HT-29 (cell line): Measurements from ENCODE around the gene EIF4H. TPM values are rescaled to one million over a fixed set of nuclear protein-coding genes. Genes with fewer than 3 reads are reported as not detected.
"Not testable (repeated sequence)": the region's sequence is repeated elsewhere in the genome, so short reads cannot be mapped to it uniquely, and the experiment has no call there.

Experiments
- DNase-seq: peaks from one replicate; pipeline ENCODE4 v3.0.0-alpha.2; 2015; ENCODE audit warnings: low spot score
- small RNA-seq: library from RNA; depleted of rRNA; stranded (forward); fragments of <200 nt; gene quantifications from one replicate; pipeline ENCODE3, GENCODE V24; 2014
- total RNA-seq: library from RNA; depleted of rRNA; stranded (reverse); fragments of >200 nt; shearing (Covaris generic); gene quantifications from 2 replicates; pipeline ENCODE4 v1.2.3, GENCODE V29; 2014; rRNA removed

The EIF4H gene
- total RNA-seq, 1 experiment from 2014 or later: 295 TPM

DNA sequence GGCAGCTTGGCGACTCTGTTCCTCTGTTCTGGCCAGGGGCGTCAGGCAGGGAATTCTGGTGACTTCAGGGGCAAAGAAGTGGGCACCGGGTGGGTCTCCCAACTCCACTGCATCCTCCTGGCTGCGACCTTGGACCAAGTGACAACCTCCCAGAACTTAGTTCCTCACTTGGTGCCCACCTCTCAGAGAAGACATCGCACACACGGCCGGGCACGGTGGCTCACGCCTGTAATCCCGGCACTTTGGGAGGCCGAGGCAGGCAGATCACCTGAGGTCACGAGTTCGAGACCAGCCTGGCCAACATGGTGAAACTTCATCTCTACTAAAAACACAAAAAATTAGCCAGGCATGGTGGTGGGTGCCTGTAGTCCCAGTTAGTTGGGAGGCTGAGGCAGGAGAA, 50.8 kb downstream of the EIF4H start:
- DNase-seq: not testable (repeated sequence)

DNA sequence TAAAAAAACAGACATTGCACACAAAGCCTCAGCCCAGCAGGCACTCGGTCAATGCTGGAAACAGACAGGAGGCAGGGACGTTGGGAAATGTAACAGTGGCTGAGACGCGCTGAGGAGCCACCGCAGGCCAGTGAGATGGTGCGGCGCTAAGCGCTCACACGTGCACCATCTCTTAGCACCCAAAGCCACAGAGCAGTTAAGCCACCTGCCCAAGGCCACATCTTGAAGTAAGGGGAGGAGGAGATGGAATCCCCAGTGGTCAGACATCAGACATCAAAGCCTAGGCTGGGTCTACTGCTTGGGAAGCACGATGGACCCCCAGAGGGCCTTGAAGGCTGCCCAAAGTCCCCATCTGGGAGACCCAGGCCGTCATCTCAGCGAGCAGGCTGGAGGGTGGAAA, 51.2 kb downstream of the EIF4H start:
- no peak for DNase-seq

DNA sequence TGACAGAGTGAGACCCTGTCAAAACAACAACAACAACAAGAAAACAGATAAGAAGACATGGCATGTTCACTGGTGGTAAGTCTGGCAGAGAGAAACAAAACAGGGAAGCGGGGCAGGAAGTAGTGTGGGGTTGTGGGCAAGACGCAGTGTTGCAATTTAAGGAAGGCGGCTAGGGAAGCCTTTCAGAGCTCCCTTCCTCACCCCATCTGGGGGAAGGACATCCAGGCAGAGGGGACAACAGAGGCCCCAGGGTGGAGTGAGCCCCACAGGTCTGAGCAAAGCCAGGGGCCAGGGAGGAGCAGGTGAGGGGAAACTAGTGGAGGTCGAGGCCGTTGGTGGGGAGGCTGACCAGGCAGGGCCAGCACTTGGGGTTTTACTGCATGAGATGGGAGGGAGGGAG, 52.5 kb downstream of the EIF4H start:
- no peak for DNase-seq

DNA sequence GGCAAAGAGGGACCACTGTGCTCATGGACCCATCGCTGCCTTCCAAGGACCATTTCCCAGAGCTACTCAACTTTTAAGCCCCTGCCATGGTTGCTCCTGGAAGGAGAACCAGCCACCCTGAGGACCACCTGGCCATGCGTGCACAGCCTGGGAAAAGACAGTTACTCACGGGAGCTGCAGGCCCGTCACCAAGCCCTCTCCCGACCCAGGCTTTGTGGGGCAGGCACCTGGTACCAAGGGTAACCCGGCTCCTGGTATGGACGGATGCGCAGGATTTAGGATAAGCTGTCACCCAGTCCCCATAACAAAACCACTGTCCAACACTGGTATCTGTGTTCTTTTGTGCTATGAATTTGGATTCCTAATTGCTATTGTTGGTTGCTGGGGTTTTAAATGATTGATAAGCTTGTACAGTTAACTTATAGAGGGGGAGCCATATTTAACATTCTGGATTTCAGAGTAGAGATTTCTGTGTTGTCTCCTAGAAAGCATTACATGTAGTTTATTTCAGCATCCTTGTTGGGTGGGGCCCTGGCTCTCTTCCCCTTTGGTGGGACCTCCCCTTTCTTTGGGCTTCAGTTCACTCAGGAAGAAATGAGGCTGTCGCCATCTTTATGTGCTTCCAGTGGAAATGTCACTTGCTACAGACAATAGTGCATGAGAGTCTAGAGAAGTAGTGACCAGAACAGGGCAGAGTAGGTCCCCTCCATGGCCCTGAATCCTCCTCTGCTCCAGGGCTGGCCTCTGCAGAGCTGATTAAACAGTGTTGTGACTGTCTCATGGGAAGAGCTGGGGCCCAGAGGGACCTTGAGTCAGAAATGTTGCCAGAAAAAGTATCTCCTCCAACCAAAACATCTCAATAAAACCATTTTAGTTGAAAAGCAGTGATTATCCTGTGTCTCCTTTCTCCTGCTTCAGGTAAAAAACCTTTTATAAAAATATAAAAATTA, 55.1 kb downstream of the EIF4H start:
- DNase-seq: no peak

DNA sequence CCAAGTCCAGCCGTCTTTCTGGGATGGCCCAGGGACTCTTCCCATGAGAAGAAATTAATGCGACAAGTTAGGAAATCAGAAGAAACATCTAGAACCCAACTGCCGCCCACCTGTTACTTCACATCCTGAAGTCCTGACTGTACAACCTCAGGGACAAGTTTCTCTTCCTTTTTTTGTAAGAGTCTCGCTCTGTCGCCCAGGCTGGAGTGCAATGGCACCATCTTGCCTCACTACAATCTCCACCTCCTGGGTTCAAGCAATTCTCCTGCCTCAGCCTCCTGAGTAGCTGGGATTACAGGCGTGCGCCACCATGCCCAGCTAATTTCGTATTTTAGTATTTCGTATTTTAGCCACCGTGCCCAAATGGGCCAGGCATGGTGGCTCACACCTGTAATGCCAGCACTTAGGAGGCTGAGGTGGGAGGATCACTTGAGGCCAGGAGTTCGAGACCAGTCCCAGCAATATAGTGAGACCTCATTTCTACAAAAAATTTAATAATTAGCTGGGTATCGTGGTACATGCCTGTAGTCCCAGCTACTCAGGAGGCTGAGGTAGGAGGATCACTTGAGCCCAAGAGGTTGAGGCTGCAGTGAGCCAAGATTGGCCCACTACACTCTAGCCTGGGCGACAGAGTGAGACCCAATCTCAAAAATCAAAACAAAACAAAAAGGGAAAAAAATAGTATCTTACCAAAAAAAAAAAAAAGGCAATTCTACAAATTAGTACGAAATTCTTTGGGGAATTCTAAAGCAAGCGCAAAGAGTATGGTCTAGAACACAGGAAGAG, 56.5 kb downstream of the EIF4H start:
- DNase-seq: no peak

DNA sequence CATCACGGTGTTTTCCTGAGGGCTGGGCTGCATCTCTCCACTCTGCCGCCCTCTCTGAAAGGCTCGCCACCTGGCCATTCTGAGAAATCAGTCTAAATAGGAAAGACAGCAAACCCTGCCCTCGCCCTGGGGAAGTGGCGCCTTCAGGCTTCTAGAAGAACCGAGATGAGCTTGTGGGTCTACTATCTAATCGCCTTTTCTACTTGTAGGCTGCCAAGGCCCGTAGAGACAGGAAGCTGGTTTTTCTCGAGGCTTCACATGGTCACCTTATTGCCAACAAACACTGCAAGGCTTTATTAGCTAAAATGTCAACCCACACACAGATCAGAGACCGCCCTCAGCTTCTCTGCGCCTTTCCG, 57.1 kb downstream of the EIF4H start:
- DNase-seq: no peak

DNA sequence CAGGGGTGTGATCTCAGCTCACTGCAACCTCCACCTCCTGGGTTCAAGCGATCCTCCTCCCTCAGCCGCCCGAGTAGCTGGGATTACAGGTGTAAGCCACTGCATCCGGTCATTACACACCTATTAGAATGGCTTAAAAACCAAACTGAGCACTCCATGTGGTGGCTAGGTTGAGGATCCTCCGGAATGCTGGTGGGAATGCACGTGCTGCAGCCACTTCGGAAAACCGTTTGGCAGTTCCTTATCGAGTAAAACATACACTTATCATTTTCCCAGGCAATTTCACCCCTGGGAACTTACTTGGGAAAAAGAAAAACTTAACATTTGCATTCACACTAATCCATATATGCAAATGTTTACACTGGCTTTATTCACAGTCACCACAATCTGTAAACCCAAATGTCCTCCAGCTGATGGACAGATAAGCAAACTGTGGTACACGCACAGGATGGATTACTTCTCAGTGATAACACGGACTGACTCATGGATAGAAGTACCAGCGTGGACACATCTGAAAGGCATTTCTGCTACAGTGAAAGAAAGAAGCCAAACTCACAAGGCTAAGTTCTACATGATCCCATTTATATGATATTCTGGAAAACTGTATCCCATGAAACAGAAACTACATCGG, 59.6 kb downstream of the EIF4H start:
- DNase-seq: no peak

DNA sequence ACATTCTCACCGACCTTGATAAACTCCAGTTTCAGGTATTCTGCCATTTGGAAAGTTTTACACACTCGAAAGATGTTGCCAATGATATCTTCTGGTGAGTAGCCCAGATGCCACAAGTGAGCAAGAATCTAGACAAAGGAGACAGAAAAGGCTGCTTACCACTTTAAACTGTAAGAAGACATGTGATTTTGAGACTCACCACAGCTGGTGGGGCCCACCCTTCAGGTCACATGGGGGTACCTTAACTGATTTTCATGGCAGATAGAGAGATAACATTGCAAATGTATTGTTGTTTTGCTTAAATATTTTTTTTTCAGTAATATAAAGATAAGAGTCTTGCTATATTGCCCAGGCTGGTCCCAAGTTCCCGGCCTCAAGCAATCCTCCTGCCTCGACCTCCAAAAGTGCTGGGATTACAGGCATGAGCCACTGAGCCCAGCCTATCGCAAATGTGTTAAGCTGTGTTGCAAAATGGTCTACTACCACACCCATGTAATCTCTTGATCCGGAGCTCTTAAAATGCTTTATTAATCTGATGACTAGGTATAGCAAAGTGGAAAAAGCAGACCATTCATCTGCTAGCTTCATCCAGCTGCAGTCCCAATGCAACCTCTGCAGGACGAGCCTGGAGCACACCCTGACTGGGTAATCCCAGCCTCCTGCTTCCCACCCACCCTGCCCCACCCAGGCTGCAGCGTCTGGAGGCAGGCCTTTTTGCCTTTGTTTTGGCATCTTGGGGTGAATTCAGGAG, 61.5 kb downstream of the EIF4H start:
- no peak for DNase-seq

DNA sequence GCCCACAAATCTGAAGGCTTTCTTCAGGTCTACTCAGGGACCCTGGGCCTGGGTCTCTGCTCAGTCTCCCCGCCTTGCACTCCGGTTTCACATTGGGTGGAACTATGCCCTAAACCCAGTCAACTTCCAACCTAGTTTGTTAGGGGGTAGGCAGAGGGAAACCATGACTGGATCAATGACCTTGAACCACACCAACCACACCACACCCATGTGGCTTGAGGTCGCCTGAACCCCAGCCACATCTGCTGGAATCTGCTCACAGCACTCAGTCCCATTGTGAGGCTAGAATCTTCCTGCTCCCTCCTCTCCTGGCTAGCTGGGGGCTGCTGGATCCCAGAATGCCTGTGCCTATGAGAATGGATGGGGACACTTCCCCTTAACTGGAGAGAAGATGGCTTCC, 62.1 kb downstream of the EIF4H start:
- DNase-seq: no peak

DNA sequence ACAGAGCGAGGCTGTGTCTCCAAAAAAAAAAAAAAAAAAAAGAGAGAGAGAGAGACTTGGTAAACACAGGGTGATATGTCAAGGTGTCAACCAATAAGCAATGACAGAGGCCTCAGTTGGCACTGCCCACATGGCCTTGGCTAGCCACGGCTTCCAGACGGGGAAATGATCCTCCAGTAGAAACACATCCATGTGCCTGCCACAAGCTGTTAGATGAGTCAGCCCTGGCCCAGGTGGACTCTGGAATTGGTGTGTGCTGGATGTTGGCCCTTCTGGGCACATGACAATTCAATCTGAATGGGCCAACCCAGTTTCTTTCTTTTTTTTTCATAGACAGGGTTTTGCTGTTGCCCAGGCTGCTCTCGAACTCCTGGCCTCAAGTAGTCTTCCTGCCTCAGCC, 66.3 kb downstream of the EIF4H start:
- no peak for DNase-seq

DNA sequence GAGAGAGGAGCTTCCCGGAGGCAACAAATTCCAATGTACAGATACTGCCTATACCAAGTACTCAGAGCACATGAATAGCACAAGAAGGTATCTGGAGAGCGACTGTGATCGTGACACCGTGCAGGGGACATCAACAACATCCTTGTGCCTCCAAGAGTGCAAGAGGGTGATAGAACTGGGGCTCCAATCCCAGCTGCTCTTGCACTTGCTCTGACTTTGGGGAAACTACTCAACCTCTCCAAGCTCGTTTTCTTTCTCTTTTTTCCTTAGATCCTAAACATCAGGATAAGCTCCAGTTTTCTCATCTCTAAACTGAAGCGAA, 67.9 kb downstream of the EIF4H start:
- DNase-seq: no peak

DNA sequence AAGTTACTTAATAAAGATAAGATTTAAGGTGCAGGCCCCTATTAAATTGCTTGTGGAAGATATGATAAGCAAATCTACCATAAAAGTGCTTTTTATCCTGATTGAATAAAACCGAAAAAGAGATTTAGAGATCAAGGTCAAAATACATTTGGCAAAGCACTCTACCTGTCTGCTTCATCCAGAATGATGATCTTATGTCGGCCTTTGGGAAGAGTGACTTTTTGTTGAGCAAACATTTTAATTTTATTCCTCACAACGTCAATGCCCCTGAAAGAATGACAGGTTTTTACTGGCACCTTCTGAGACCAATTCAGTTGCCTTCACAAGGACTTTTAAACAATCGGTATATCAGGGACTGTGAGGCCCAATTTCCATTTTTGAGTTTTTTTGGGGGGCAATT, 72.3 kb downstream of the EIF4H start:
- DNase-seq: no peak

Small RNA genes lying within 50 kb of the gene (small RNA-seq; reads per million reads assigned to genes)
- gene MIR590: not detected

Other genes with a start within 250 kb of the EIF4H start
- gene ELN, start 146.2 kb upstream of the EIF4H start, total RNA-seq: 0.03 and 0.10 TPM in 2 replicates
- gene LIMK1, start 90.6 kb upstream of the EIF4H start, total RNA-seq: 27.4 and 37.8 TPM in 2 replicates
- 7.4 and 16.5 TPM in 2 replicates for gene LAT2, start 35.6 kb downstream of the EIF4H start, total RNA-seq
- 60.3 and 63.3 TPM in 2 replicates for gene RFC2, start 80.0 kb downstream of the EIF4H start, total RNA-seq
- gene CLIP2, start 115.1 kb downstream of the EIF4H start, total RNA-seq: 13.5 and 14.0 TPM in 2 replicates